ENCODE data around the gene PRELID1.
"Not testable (repeated sequence)": the region's sequence is repeated elsewhere in the genome, so short reads cannot be mapped to it uniquely, and the experiment has no call there.

PRELID1 gene

GRCh38 chr5:177336603-177337494, 33.2 kb downstream of the PRELID1 start:
- H3K27ac ChIP-seq (ENCODE audit: low read depth, low read length, severe bottlenecking) = no peak overlapping the region
- H3K36me3 ChIP-seq (ENCODE audit: control insufficient read depth, insufficient read depth, low read length) = peaks cover 78% of the 10 kb centered on the region
- no peaks in the 10 kb centered on the region for H3K9me3 ChIP-seq (ENCODE audit: control insufficient read depth, low read length)
- no peak overlapping the region for H3K4me3 ChIP-seq (ENCODE audit: extremely low read depth, insufficient read depth, low read length, poor library complexity, severe bottlenecking)
- H3K4me1 ChIP-seq (ENCODE audit: control insufficient read depth, insufficient read depth, low read length, poor library complexity, severe bottlenecking) = peaks cover 8% of the 10 kb centered on the region
- WGBS, 2 experiments (ENCODE audit: insufficient coverage in 2 of 2) = 94 to 95% methylated on average over 30 to 34 of the region's 36 CpGs

GRCh38 chr5:177338251-177339106, 34.9 kb downstream of the PRELID1 start:
- H3K36me3 ChIP-seq (ENCODE audit: control insufficient read depth, insufficient read depth, low read length) = peaks cover 77% of the 10 kb centered on the region
- no peak overlapping the region for H3K4me3 ChIP-seq (ENCODE audit: extremely low read depth, insufficient read depth, low read length, poor library complexity, severe bottlenecking)
- no peak overlapping the region for H3K27ac ChIP-seq (ENCODE audit: low read depth, low read length, severe bottlenecking)
- WGBS, 2 experiments (ENCODE audit: insufficient coverage in 2 of 2) = 91 to 96% methylated on average over 15 to 19 of the region's 22 CpGs
- peaks cover 8% of the 10 kb centered on the region for H3K4me1 ChIP-seq (ENCODE audit: control insufficient read depth, insufficient read depth, low read length, poor library complexity, severe bottlenecking)
- H3K9me3 ChIP-seq (ENCODE audit: control insufficient read depth, low read length) = no peaks in the 10 kb centered on the region

- 89 to 96% methylated on average over 8 to 9 of the region's 11 CpGs for WGBS, 2 experiments (ENCODE audit: insufficient coverage in 2 of 2)
- Histone ChIP-seq H3K36me3 (ENCODE audit: control insufficient read depth, insufficient read depth, low read length) (peaks cover 76% of the 10 kb centered on the region), H3K9me3 (ENCODE audit: control insufficient read depth, low read length) (no peaks in the 10 kb centered on the region), H3K4me3 (ENCODE audit: extremely low read depth, insufficient read depth, low read length, poor library complexity, severe bottlenecking) (no peak overlapping the region), H3K4me1 (ENCODE audit: control insufficient read depth, insufficient read depth, low read length, poor library complexity, severe bottlenecking) (peaks cover 8% of the 10 kb centered on the region), H3K27ac (ENCODE audit: low read depth, low read length, severe bottlenecking) (peak overlapping the region; percentile 36)
Measured at GRCh38 chr5:177339107-177339638, 35.6 kb downstream of the PRELID1 start.

GRCh38 chr5:177343000-177343399, 39.4 kb downstream of the PRELID1 start:
- H3K27ac ChIP-seq (ENCODE audit: low read depth, low read length, severe bottlenecking); H3K9me3 ChIP-seq (ENCODE audit: control insufficient read depth, low read length); H3K4me3 ChIP-seq (ENCODE audit: extremely low read depth, insufficient read depth, low read length, poor library complexity, severe bottlenecking); H3K4me1 ChIP-seq (ENCODE audit: control insufficient read depth, insufficient read depth, low read length, poor library complexity, severe bottlenecking): not testable (repeated sequence)
- H3K36me3 ChIP-seq (ENCODE audit: control insufficient read depth, insufficient read depth, low read length) = peaks cover 65% of the 10 kb centered on the region
- 90 to 100% methylated on average over 5 of the region's 14 CpGs for WGBS, 2 experiments (ENCODE audit: insufficient coverage in 2 of 2)

- 96 to 100% methylated on average over 3 to 6 of the region's 6 CpGs for WGBS, 2 experiments (ENCODE audit: insufficient coverage in 2 of 2)
- Histone ChIP-seq H3K4me1 (ENCODE audit: control insufficient read depth, insufficient read depth, low read length, poor library complexity, severe bottlenecking) (peaks cover 8% of the 10 kb centered on the region), H3K36me3 (ENCODE audit: control insufficient read depth, insufficient read depth, low read length) (peaks cover 61% of the 10 kb centered on the region), H3K27ac (ENCODE audit: low read depth, low read length, severe bottlenecking) (no peak overlapping the region), H3K4me3 (ENCODE audit: extremely low read depth, insufficient read depth, low read length, poor library complexity, severe bottlenecking) (no peak overlapping the region), H3K9me3 (ENCODE audit: control insufficient read depth, low read length) (no peaks in the 10 kb centered on the region)
Measured at GRCh38 chr5:177343777-177344176, 40.2 kb downstream of the PRELID1 start.

- 100% methylated on average over 1 to 2 of the region's 6 CpGs for WGBS, 2 experiments (ENCODE audit: insufficient coverage in 2 of 2)
- Histone ChIP-seq H3K9me3 (ENCODE audit: control insufficient read depth, low read length) (no peaks in the 10 kb centered on the region), H3K4me3 (ENCODE audit: extremely low read depth, insufficient read depth, low read length, poor library complexity, severe bottlenecking) (no peak overlapping the region), H3K27ac (ENCODE audit: low read depth, low read length, severe bottlenecking) (no peak overlapping the region), H3K36me3 (ENCODE audit: control insufficient read depth, insufficient read depth, low read length) (peaks cover 55% of the 10 kb centered on the region), H3K4me1 (ENCODE audit: control insufficient read depth, insufficient read depth, low read length, poor library complexity, severe bottlenecking) (peaks cover 2% of the 10 kb centered on the region)
Measured at GRCh38 chr5:177344891-177345290, 41.3 kb downstream of the PRELID1 start.

GRCh38 chr5:177346820-177347219, 43.2 kb downstream of the PRELID1 start:
- peaks cover 48% of the 10 kb centered on the region for H3K36me3 ChIP-seq (ENCODE audit: control insufficient read depth, insufficient read depth, low read length)
- WGBS, 2 experiments (ENCODE audit: insufficient coverage in 2 of 2) = 94 to 100% methylated on average over 1 to 3 of the region's 4 CpGs
- no peak overlapping the region for H3K27ac ChIP-seq (ENCODE audit: low read depth, low read length, severe bottlenecking)
- H3K4me1 ChIP-seq (ENCODE audit: control insufficient read depth, insufficient read depth, low read length, poor library complexity, severe bottlenecking) = peaks cover 6% of the 10 kb centered on the region
- H3K4me3 ChIP-seq (ENCODE audit: extremely low read depth, insufficient read depth, low read length, poor library complexity, severe bottlenecking) = no peak overlapping the region
- no peaks in the 10 kb centered on the region for H3K9me3 ChIP-seq (ENCODE audit: control insufficient read depth, low read length)

- WGBS, 2 experiments (ENCODE audit: insufficient coverage in 2 of 2) = 94 to 100% methylated on average over 3 of the region's 4 CpGs
Measured at GRCh38 chr5:177347699-177348098, 44.1 kb downstream of the PRELID1 start.

GRCh38 chr5:177349362-177349647, 45.7 kb downstream of the PRELID1 start:
- Histone ChIP-seq H3K9me3 (ENCODE audit: control insufficient read depth, low read length) (no peaks in the 10 kb centered on the region), H3K4me1 (ENCODE audit: control insufficient read depth, insufficient read depth, low read length, poor library complexity, severe bottlenecking) (peaks cover 6% of the 10 kb centered on the region), H3K27ac (ENCODE audit: low read depth, low read length, severe bottlenecking) (no peak overlapping the region), H3K36me3 (ENCODE audit: control insufficient read depth, insufficient read depth, low read length) (peaks cover 26% of the 10 kb centered on the region), H3K4me3 (ENCODE audit: extremely low read depth, insufficient read depth, low read length, poor library complexity, severe bottlenecking) (no peak overlapping the region)
- WGBS, 2 experiments (ENCODE audit: insufficient coverage in 2 of 2) = 83 to 86% methylated on average over 2 to 3 of the region's 3 CpGs

More at GRCh38 chr5:177347699-177348098, 44.1 kb downstream of the PRELID1 start:
- H3K4me1 ChIP-seq (ENCODE audit: control insufficient read depth, insufficient read depth, low read length, poor library complexity, severe bottlenecking) = peaks cover 6% of the 10 kb centered on the region
- no peaks in the 10 kb centered on the region for H3K9me3 ChIP-seq (ENCODE audit: control insufficient read depth, low read length)
- no peak overlapping the region for H3K27ac ChIP-seq (ENCODE audit: low read depth, low read length, severe bottlenecking)
- H3K36me3 ChIP-seq (ENCODE audit: control insufficient read depth, insufficient read depth, low read length) = peaks cover 39% of the 10 kb centered on the region
- no peak overlapping the region for H3K4me3 ChIP-seq (ENCODE audit: extremely low read depth, insufficient read depth, low read length, poor library complexity, severe bottlenecking)

- Histone ChIP-seq H3K9me3 (ENCODE audit: control insufficient read depth, low read length) (no peaks in the 10 kb centered on the region), H3K4me3 (ENCODE audit: extremely low read depth, insufficient read depth, low read length, poor library complexity, severe bottlenecking) (peak overlapping the region; percentile 100), H3K4me1 (ENCODE audit: control insufficient read depth, insufficient read depth, low read length, poor library complexity, severe bottlenecking) (peaks cover 6% of the 10 kb centered on the region), H3K27ac (ENCODE audit: low read depth, low read length, severe bottlenecking) (no peak overlapping the region), H3K36me3 (ENCODE audit: control insufficient read depth, insufficient read depth, low read length) (peaks cover 24% of the 10 kb centered on the region)
- WGBS, 2 experiments (ENCODE audit: insufficient coverage in 2 of 2) = 91 to 92% methylated on average over 5 of the region's 5 CpGs
Measured at GRCh38 chr5:177349762-177350161, 46.2 kb downstream of the PRELID1 start.
